ENCODE measurements around the gene FIGLA. TPM values are rescaled to one million over a fixed set of nuclear protein-coding genes. Genes with fewer than 3 reads are reported as not detected.

FIGLA gene
- total RNA-seq (2014; rRNA removed; shearing (Covaris generic); ENCODE audit: low replicate concordance): not detected in 2 replicates

GRCh38 chr2:70790136-70790828 lies at the start of gene FIGLA:
FIGLA (minus strand) TSS chr2:70790643; CDS start chr2:70790638, 5 bp downstream.
- H3K4me3 ChIP-seq (ENCODE audit: low read length): no peak within 1 kb of the TSS
- no peaks in the 10 kb centered on the region for H4K20me1 ChIP-seq (ENCODE audit: insufficient read depth, low read depth, low read length)
- H3K4me2 ChIP-seq (ENCODE audit: low read depth, low read length, poor library complexity, severe bottlenecking): no peak within 1 kb of the TSS
- no peak within 1 kb of the TSS for H3K27ac ChIP-seq (ENCODE audit: low read length)
- H3K79me2 ChIP-seq (ENCODE audit: low read length): no peaks in the 10 kb centered on the region
- H2AFZ ChIP-seq (ENCODE audit: low read length): no peak within 1 kb of the TSS
- no peaks in the 10 kb centered on the region for H3K9me3 ChIP-seq (ENCODE audit: low read length)
- no peaks in the 10 kb centered on the region for H3K27me3 ChIP-seq (ENCODE audit: low read length)
- H3K36me3 ChIP-seq (ENCODE audit: insufficient read depth, low read length): no peaks in the 10 kb centered on the region
- no peak within 1 kb of the TSS for H3K9ac ChIP-seq (ENCODE audit: low read length)
- H3K4me1 ChIP-seq (ENCODE audit: low read length): no peaks in the 10 kb centered on the region
- DNase-seq: no peak
- no peaks in the 10 kb centered on the region for H3K9me2 ChIP-seq (replicated peaks; ENCODE audit: insufficient read depth, low read length)

- no peaks in the 10 kb centered on the region for H3K9me2 ChIP-seq (replicated peaks; ENCODE audit: insufficient read depth, low read length)
- DNase-seq: no peak
- H3K4me3 ChIP-seq (ENCODE audit: low read length): no peak overlapping the region
- no peaks in the 10 kb centered on the region for H3K36me3 ChIP-seq (ENCODE audit: insufficient read depth, low read length)
- H4K20me1 ChIP-seq (ENCODE audit: insufficient read depth, low read depth, low read length): no peaks in the 10 kb centered on the region
- H3K4me1 ChIP-seq (ENCODE audit: low read length): no peaks in the 10 kb centered on the region
- no peaks in the 10 kb centered on the region for H3K79me2 ChIP-seq (ENCODE audit: low read length)
- no peak overlapping the region for H3K27ac ChIP-seq (ENCODE audit: low read length)
- no peaks in the 10 kb centered on the region for H3K27me3 ChIP-seq (ENCODE audit: low read length)
- no peak overlapping the region for H2AFZ ChIP-seq (ENCODE audit: low read length)
- H3K4me2 ChIP-seq (ENCODE audit: low read depth, low read length, poor library complexity, severe bottlenecking): no peak overlapping the region
- H3K9ac ChIP-seq (ENCODE audit: low read length): no peak overlapping the region
- H3K9me3 ChIP-seq (ENCODE audit: low read length): no peaks in the 10 kb centered on the region
Observed at GRCh38 chr2:70837980-70838925, 47.8 kb upstream of the FIGLA start.

- H3K9me3 ChIP-seq (ENCODE audit: low read length): no peaks in the 10 kb centered on the region
- H3K9me2 ChIP-seq (replicated peaks; ENCODE audit: insufficient read depth, low read length): no peaks in the 10 kb centered on the region
- H3K27me3 ChIP-seq (ENCODE audit: low read length): no peaks in the 10 kb centered on the region
- no peaks in the 10 kb centered on the region for H4K20me1 ChIP-seq (ENCODE audit: insufficient read depth, low read depth, low read length)
- no peaks in the 10 kb centered on the region for H3K4me1 ChIP-seq (ENCODE audit: low read length)
- no peak for DNase-seq
- no peak within 1 kb of the TSS for H3K27ac ChIP-seq (ENCODE audit: low read length)
- no peak within 1 kb of the TSS for H3K4me2 ChIP-seq (ENCODE audit: low read depth, low read length, poor library complexity, severe bottlenecking)
- H3K36me3 ChIP-seq (ENCODE audit: insufficient read depth, low read length): no peaks in the 10 kb centered on the region
- H2AFZ ChIP-seq (ENCODE audit: low read length): no peak within 1 kb of the TSS
- H3K9ac ChIP-seq (ENCODE audit: low read length): no peak within 1 kb of the TSS
- no peak within 1 kb of the TSS for H3K4me3 ChIP-seq (ENCODE audit: low read length)
- H3K79me2 ChIP-seq (ENCODE audit: low read length): no peaks in the 10 kb centered on the region
Observed at GRCh38 chr2:70835643-70836042, 45.2 kb upstream of the FIGLA start, which contains the start of gene CD207. CD207 (minus strand) TSS chr2:70835816; CDS start chr2:70835776, 40 bp downstream.

GRCh38 chr2:70834881-70835280 lies 44.4 kb upstream of the FIGLA start:
- H3K9me3 ChIP-seq (ENCODE audit: low read length): no peaks in the 10 kb centered on the region
- no peak overlapping the region for H3K9ac ChIP-seq (ENCODE audit: low read length)
- no peak overlapping the region for H3K4me3 ChIP-seq (ENCODE audit: low read length)
- H2AFZ ChIP-seq (ENCODE audit: low read length): no peak overlapping the region
- no peaks in the 10 kb centered on the region for H3K9me2 ChIP-seq (replicated peaks; ENCODE audit: insufficient read depth, low read length)
- H3K79me2 ChIP-seq (ENCODE audit: low read length): no peaks in the 10 kb centered on the region
- no peaks in the 10 kb centered on the region for H3K4me1 ChIP-seq (ENCODE audit: low read length)
- DNase-seq: no peak
- H3K27me3 ChIP-seq (ENCODE audit: low read length): no peaks in the 10 kb centered on the region
- no peaks in the 10 kb centered on the region for H3K36me3 ChIP-seq (ENCODE audit: insufficient read depth, low read length)
- H4K20me1 ChIP-seq (ENCODE audit: insufficient read depth, low read depth, low read length): no peaks in the 10 kb centered on the region
- H3K4me2 ChIP-seq (ENCODE audit: low read depth, low read length, poor library complexity, severe bottlenecking): no peak overlapping the region
- no peak overlapping the region for H3K27ac ChIP-seq (ENCODE audit: low read length)

- no peaks in the 10 kb centered on the region for H3K9me2 ChIP-seq (replicated peaks; ENCODE audit: insufficient read depth, low read length)
- H2AFZ ChIP-seq (ENCODE audit: low read length): no peak overlapping the region
- H3K36me3 ChIP-seq (ENCODE audit: insufficient read depth, low read length): no peaks in the 10 kb centered on the region
- no peak overlapping the region for H3K9ac ChIP-seq (ENCODE audit: low read length)
- DNase-seq: no peak
- H3K4me3 ChIP-seq (ENCODE audit: low read length): no peak overlapping the region
- H3K27ac ChIP-seq (ENCODE audit: low read length): no peak overlapping the region
- no peaks in the 10 kb centered on the region for H4K20me1 ChIP-seq (ENCODE audit: insufficient read depth, low read depth, low read length)
- no peaks in the 10 kb centered on the region for H3K9me3 ChIP-seq (ENCODE audit: low read length)
- H3K27me3 ChIP-seq (ENCODE audit: low read length): no peaks in the 10 kb centered on the region
- H3K4me1 ChIP-seq (ENCODE audit: low read length): peaks cover 7% of the 10 kb centered on the region
- H3K4me2 ChIP-seq (ENCODE audit: low read depth, low read length, poor library complexity, severe bottlenecking): no peak overlapping the region
- H3K79me2 ChIP-seq (ENCODE audit: low read length): no peaks in the 10 kb centered on the region
Observed at GRCh38 chr2:70834106-70834505, 43.7 kb upstream of the FIGLA start.

GRCh38 chr2:70833246-70833645 lies 42.8 kb upstream of the FIGLA start:
- Histone ChIP-seq H3K4me3 (ENCODE audit: low read length) (no peak overlapping the region), H4K20me1 (ENCODE audit: insufficient read depth, low read depth, low read length) (no peaks in the 10 kb centered on the region), H3K4me2 (ENCODE audit: low read depth, low read length, poor library complexity, severe bottlenecking) (no peak overlapping the region), H3K9ac (ENCODE audit: low read length) (no peak overlapping the region), H3K27me3 (ENCODE audit: low read length) (no peaks in the 10 kb centered on the region), H3K79me2 (ENCODE audit: low read length) (no peaks in the 10 kb centered on the region), H2AFZ (ENCODE audit: low read length) (no peak overlapping the region), H3K27ac (ENCODE audit: low read length) (no peak overlapping the region), H3K4me1 (ENCODE audit: low read length) (peaks cover 8% of the 10 kb centered on the region), H3K9me2 (replicated peaks; ENCODE audit: insufficient read depth, low read length) (no peaks in the 10 kb centered on the region), H3K36me3 (ENCODE audit: insufficient read depth, low read length) (no peaks in the 10 kb centered on the region), H3K9me3 (ENCODE audit: low read length) (no peaks in the 10 kb centered on the region)
- no peak for DNase-seq

GRCh38 chr2:70832386-70832785 lies 41.9 kb upstream of the FIGLA start:
- Histone ChIP-seq H3K9me3 (ENCODE audit: low read length) (no peaks in the 10 kb centered on the region), H3K4me1 (ENCODE audit: low read length) (peaks cover 8% of the 10 kb centered on the region), H2AFZ (ENCODE audit: low read length) (no peak overlapping the region), H3K4me2 (ENCODE audit: low read depth, low read length, poor library complexity, severe bottlenecking) (no peak overlapping the region), H3K79me2 (ENCODE audit: low read length) (no peaks in the 10 kb centered on the region), H4K20me1 (ENCODE audit: insufficient read depth, low read depth, low read length) (no peaks in the 10 kb centered on the region), H3K9me2 (replicated peaks; ENCODE audit: insufficient read depth, low read length) (no peaks in the 10 kb centered on the region), H3K9ac (ENCODE audit: low read length) (no peak overlapping the region), H3K27ac (ENCODE audit: low read length) (no peak overlapping the region), H3K36me3 (ENCODE audit: insufficient read depth, low read length) (no peaks in the 10 kb centered on the region), H3K4me3 (ENCODE audit: low read length) (no peak overlapping the region), H3K27me3 (ENCODE audit: low read length) (no peaks in the 10 kb centered on the region)
- DNase-seq: no peak

- Histone ChIP-seq H3K27me3 (ENCODE audit: low read length) (no peaks in the 10 kb centered on the region), H3K27ac (ENCODE audit: low read length) (no peak overlapping the region), H3K79me2 (ENCODE audit: low read length) (no peaks in the 10 kb centered on the region), H4K20me1 (ENCODE audit: insufficient read depth, low read depth, low read length) (no peaks in the 10 kb centered on the region), H3K9me2 (replicated peaks; ENCODE audit: insufficient read depth, low read length) (no peaks in the 10 kb centered on the region), H2AFZ (ENCODE audit: low read length) (no peak overlapping the region), H3K4me1 (ENCODE audit: low read length) (peaks cover 8% of the 10 kb centered on the region), H3K36me3 (ENCODE audit: insufficient read depth, low read length) (no peaks in the 10 kb centered on the region), H3K4me3 (ENCODE audit: low read length) (no peak overlapping the region), H3K9ac (ENCODE audit: low read length) (no peak overlapping the region), H3K9me3 (ENCODE audit: low read length) (no peaks in the 10 kb centered on the region), H3K4me2 (ENCODE audit: low read depth, low read length, poor library complexity, severe bottlenecking) (no peak overlapping the region)
- DNase-seq: no peak
Observed at GRCh38 chr2:70831861-70832260, 41.4 kb upstream of the FIGLA start.

All from Karpas-422 (cell line).